Dedifferentiated amniotic fluid mesenchymal stem cell (primary cell): ENCODE data around the gene ATXN1.
"Not testable (repeated sequence)": the region's sequence is repeated elsewhere in the genome, so short reads cannot be mapped to it uniquely, and the experiment has no call there.

Source experiments
- DNase-seq: peaks from one replicate; pipeline ENCODE4 v3.0.0-alpha.2; 2016; ENCODE audit errors: extremely low spot score

ATXN1 gene

DNA sequence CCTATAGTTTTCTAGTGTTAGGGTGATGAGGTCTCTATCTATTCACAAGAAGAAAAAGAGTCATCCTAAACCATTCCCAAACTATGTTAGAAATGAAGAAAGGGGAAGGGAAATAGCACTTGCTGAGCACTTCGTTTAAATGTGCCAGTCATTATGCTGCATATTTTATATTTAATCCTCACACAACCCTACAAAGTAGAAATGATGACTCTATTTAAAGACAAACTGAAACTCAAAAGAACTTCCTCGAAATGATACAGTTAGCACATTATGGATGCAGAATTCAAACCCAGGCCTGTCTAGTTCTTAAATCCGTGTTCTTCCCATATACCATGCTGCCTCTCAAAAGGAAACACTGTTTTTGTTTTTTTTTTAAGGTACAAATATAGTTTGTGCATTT is 348.3 kb downstream of the ATXN1 start:
- no peak for DNase-seq

DNA sequence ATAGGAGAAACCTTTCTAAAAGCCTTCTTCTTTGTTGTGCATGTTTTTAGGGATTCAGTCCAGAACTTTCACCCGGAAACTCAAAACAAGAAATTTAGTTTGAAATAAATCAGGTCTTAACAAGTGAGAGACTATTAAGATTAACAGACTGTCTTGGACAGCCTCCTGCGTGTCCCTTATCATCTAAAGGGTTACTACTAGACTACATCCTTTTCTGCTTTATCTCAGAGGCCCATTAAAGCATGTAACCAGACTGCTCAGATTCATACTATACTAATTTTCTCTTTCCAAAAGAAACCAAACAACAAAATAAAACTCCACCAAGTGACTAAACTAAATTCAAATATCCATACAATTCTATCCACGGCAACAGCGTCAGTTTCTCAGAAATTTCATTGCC is 349.1 kb downstream of the ATXN1 start:
- DNase-seq, result no peak

DNA sequence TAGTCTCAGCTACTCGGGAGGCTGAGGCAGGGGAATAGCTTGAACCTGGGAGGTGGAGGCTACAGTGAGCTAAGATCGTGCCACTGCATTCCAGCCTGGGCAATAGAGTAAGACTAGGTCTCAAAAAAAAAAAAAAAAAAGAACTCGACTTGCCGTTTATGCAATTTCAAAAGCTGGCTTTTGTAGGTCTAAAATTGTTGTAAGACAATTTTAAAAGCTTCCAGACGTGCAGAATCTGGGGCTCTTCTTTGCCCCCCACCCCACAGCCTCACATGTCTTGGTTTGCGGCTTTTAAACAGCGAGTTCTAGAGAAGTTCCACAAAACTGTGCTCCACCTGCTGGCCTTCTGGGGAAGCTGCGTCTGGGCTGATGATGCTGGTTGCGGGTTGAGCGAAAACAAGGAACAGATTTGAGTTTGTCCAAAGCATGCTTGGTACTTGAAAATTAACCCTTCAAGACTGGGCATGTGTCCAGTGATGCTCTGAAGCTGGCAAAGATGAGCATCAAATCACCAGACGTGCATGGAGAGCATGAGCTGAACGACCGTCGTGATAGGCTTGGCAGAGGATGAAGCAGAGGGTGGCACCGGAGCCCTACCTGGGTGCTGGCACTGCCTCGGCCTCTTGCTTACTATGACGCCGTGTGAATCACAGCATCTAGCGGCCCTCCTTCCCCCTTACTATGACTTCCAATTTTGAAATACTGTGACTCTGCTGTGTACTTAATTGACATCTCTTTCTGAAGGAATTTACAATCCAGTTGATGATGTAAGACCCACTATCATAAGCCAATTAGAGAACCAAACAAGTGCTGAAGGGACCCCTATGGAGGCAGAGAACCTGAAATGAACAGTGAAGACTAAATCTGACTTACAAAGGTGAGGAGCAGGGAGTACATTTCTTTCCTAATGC is 351.5 kb downstream of the ATXN1 start:
- DNase-seq, result peak; percentile 57

DNA sequence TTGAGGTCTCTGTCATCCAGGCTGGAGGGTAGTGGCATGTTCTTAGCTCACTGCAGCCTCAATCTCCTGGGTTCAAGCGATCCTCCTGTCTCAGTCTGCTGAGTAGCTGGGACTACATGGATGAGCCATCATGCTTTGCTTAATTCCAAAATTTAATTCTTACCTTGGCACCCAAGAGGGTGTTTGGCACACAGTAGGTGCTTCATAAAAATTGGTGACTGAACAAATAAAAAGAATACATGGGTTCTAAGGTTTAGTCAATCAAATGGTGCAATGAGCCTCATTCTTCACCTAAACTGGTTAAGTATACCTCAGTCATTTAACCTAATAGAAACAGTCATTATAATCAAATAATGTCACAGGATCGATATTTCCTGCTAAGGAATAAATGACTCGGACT is 352.5 kb downstream of the ATXN1 start:
- DNase-seq, result no peak

DNA sequence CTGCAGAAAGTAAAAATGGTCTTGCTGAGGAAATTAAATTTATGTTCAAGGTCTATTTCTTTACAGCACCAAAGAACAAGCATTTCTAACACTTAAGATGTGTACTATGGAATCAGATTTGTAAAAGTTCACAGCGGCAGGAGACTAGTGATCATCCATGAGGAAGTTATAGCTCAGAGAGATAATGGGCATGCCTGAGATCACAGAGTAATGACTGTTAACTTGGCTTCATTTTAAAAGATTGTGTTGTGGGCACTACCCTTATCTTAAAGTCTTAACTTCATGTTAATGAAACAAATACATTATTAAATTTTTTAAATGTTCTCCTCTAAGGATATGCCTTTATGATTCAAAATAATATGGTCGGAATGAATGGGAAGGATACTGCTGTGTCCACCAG is 354.3 kb downstream of the ATXN1 start:
- DNase-seq, result no peak

DNA sequence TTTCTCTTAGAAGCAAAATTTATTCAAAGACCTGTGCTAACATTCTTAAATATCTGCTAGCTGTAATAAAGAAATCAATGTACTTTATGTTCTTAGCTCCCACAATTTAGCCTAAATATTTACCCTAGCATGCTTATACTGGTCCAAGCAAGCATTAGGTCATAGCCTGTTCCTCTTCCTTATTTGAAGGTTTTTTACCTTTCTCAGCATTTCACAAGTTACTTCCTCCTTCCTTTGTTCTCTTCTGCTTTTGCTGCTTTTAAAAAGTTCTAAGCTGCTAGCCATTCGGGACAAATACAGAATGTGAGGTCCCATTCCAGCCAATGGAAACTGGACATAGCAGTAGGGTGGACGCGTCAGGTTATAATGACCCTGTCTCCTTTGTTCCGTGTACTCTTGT is 354.7 kb downstream of the ATXN1 start:
- DNase-seq, result not testable (repeated sequence)

DNA sequence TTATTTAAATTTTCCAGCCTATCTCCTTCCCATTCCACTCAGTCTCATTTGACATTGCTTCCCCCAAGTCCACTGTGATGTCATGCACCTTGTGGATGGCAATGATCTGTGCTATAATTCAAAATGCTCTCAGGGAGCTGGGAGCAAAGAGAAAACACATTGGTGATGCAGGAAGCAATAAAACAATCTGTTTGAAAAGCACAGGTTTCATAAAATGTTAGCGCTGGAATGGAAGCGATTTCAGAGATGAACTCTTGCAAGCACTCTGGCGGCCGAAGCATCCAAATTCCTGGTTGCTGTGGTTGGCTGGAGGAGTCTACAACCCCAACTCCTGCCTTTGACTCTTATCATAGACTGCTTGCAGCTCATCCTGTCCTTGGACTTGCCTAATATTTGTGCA is 355.9 kb downstream of the ATXN1 start:
- DNase-seq, result no peak

DNA sequence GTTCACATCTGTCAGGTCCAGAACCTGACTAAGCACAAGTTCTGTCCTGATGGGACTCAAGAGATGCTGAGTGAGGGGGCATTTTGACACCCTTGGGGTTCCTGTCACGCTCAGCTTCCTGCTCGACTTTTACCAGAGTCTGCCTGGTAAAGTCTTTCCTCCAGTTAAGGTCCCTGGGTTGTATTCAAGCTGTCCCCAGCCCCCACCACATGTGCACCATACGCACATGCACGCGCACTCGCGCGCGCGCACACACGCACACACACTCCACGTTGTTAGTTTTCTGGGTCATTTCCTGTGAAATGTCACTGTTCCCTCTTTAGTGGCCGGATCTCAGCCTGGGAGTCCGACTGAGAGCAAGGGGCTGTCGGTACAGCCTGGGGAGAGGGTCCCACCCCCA is 356.8 kb downstream of the ATXN1 start:
- no peak for DNase-seq

DNA sequence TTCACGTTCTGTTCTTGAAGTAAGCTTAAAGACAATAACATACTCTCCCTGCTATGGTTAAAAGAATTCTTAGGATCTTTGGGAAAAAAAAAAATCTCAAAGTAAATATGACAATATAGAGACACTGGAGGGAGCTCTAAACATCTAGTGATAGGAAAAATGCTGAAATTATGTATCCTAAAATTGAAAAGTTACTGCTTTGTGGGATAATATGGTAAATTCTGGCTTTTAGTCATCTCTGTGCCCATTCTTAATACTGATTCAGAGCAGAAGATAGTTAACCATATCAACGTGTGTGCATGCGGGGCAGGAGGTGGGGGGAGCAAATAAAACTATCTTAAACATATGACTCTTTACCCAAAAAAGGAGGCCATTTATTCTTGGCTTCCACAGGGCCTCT is 357.4 kb downstream of the ATXN1 start:
- no peak for DNase-seq

DNA sequence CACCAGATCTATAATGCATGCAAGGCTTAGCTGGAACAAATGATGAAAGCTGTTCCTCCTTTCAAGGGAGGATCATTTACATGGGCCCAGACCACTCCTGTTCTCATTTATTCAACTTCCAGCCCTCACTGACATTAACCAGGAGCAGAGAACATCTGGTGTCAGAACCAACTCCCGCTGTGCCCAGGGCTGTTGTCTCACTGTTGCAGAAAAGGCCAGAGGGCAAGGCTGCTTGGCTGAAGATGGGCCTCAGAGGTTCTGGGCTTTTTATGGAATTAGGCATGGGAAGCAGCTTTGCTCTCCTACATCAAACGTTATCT is 358.7 kb downstream of the ATXN1 start:
- DNase-seq, result peak; percentile 35

DNA sequence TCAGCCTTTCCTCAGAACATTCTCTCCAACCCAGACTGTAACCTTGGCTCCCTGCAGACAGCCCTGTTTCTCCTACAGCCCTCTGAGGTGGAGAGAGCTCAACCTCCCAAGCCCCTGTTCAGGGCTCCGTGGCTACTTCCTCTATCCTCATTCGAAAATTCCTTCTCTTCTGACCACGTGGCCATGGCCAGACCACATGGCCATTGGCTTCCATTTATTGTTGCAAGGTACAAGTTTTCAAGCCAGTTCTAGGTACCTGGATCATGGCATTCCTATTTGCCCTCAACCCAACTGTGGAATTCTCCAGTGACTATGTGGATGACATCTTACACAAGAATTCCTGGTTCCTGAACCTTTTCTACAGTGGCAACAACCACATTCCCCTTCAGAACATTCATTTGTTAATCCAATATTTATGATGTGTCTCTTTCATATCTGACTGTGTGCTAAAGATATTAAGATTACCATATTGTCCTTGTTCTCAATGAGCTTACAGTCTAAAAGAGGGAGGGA is 361.0 kb downstream of the ATXN1 start:
- DNase-seq, result no peak

DNA sequence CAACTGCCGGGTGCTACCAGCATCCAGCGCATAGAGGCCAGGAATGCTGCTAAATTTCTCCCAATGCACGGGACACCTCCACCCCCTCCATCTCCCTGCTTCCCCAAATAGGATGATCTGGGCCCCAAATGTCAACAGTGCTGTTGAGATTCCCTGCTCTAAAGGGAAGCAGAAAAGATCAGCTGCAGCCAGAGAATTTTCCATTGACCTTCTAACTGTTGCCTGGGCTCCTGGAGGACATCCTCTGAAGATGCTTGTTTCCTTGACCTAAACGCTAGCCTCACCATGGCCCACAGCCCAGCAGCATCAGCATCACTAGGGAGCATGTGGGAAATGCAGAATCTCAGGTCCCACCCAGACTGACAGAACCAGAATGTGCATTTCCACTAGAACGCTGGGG is 361.6 kb downstream of the ATXN1 start:
- DNase-seq, result no peak

DNA sequence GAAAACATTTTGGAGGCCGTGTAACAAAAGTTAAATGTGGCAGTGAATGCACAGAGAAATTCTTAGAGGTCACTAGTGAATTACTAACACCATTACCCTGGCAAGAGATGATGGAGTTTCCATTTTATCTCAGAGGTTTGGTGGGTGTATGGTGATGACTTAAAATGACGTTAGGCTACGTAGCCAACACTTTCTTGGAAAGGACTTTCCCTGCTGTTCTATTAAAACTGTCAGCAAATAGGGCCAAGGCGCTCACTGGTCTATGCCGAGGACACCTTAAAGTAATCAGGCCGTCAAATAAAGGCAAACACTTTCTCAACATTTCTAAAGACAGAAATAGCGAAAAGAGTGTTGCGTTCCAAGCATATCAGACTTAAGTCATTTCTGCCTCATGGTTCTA is 362.1 kb downstream of the ATXN1 start:
- DNase-seq, result no peak

DNA sequence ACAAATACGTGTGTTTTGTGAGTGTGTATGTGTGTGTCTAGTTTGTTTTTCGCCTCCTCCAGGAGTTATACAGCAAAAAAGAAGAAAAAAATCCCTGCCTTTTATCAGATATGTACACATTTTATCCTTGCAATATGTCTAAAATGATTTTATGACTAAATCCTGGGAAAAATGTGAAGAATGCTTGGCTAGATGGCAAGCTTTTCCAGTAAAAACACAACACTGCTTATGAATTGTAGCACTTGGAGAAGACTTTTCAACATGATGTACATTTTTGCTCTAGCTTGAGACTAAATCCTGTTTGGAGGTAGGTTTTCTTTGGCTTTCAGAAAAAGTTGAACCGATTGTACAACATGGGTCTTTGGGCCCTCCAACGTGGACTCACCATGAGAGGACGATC is 362.7 kb downstream of the ATXN1 start:
- peak; percentile 82 for DNase-seq

DNA sequence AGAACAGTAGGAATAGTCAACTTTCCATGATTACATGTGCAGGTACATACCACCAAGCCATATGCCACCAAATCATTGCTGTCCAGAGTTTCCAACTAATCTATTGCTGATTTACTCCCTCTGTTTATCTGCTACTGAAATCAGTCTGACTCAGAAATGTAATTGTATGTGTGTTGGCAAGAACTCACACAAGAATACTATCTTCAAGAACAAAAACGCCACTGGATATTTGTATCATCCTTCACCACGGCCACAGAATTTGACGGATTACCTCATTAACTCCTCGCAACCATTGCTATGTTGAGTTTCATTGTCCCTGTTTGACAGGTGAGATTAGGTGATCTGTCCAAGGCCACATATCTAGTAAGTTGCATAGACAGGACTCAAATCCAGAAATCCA is 363.6 kb downstream of the ATXN1 start:
- no peak for DNase-seq

DNA sequence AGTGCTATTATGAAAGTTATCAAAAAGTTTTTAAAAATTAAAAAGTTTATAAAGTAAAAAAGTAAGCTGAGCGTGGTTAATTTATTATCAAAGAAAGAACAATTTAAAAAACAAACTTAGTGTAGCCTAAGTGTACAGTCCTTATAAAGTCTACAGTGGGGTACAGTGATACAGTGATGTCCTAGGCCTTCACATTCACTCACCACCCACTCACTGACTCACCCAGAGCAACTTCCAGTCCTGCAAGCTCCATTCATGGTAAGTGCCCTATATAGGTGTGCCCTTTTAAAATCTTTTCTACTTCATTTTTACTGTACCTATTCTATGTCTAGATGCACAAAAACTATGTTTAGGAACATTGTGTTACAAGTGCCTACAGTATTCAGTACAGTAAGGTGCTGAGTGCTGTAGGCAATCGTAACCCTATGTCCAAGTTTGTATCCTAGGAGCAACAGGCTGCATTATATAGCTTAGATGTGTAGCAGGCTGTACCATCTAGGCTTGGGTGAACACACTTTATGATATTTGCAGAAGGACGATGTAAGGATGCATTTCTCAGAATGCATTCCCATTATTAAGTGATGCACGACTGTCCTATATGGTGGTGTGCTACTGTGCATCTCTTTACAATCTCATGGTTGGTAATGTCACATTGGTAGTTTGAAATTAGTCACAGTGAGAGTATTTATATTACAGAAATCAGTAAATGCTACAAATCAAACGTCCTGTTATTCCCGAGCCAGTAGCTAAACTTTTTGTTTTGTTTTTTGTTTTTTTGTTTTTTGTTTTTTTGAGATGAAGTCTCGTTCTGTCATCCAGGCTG is 364.6 kb downstream of the ATXN1 start:
- DNase-seq, result no peak

DNA sequence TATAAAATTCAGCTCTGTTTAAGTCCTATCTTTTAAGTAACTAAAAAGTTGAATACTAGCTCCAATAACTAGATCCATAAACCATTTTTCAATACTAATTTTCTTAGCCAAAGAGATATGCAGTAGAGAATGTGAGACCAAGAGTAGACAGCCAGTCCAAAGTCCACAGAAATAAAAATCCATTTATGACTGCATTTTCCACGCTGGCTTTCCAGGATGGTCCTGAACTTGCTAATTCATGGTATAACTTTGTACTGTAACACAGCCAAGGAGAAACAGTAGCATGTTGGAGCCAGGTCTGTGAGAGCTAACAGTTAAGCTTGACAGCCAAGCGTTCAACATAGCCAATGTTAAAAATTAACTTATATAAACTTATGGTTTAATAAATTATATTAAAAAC is 366.6 kb downstream of the ATXN1 start:
- DNase-seq, result no peak

DNA sequence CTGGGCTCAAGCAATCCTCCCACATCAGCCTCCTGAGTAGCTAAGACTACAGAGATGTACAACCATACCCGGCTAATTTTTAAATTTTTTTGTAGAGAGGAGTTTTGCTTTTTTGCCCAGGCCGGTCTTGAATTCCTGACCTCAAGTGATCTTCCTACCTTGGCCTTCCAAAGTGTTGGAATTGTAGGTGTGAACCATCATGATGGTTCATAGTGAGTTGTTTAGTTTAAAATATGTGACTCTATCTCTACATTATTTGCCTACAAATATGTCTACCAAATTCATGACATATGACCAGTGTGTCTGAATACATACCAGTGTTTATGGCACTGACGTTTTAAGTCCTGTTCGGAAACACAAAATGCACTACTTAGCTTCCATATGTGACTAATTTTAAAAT is 367.9 kb downstream of the ATXN1 start:
- no peak for DNase-seq

DNA sequence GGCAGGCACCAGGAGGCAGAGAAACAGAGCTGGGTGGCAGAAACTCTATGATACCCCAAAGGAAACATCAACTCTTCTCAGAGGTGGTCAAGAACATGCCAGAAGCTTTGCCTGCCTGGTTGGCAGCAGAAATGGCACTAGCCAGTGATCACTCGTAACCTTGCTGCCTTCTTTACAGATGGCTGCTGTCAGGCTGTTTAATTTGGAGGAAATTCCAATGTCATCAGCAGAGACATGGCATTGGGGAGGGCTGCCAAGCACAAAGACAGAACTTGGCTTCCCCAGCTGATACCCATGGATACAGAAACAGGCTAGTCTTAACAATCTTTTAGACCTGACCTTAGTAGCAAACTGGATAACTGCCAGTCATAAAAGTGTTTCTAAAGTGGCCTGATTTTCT is 369.2 kb downstream of the ATXN1 start:
- DNase-seq, result no peak

DNA sequence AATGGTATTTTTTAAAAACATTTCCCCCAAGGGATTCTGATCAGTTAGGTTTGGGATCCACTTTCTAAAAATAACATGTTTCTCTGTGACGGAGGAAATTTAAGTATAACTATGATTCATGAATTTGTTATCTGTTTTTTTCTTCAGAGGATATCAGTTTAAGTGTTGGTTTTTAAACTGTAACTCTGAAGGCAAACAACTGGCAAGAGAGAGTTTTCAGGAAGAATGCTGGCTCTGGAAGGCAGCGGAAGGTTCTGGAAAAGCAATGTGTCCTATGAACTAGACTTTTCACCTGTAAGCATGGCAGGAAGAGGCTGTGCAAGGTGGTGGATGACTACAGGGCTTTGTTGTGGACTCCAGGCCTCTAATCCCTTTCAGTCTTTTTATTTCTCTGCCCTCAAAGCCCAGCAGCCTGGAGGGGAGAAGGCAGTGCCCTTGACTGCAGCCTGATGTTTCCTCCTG is 369.8 kb downstream of the ATXN1 start:
- peak; percentile 31 for DNase-seq

DNA sequence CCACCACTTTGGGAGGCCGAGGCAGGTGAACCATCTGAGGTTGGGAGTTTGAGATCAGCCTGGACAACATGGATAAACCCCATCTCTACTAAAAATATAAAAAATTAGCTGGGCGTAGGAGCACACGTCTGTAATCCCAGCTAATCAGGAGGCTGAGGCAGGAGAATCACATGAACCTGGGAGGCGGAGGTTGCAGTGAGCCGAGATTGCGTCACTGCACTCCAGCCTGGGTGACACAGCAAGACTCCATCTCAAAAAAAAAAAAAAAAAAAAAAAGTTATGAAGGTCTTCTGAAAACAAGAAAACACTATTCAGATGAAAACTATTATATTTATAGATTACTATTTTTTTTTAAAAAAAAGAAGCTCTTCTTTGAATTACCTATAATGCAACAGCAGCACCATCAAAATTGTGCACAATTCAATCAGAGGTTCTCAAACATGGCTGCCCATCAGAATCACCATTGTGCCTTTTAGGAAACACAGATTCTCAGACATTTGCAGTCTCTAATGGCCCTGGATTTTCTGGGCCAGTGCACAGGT is 370.3 kb downstream of the ATXN1 start:
- DNase-seq, result not testable (repeated sequence)

DNA sequence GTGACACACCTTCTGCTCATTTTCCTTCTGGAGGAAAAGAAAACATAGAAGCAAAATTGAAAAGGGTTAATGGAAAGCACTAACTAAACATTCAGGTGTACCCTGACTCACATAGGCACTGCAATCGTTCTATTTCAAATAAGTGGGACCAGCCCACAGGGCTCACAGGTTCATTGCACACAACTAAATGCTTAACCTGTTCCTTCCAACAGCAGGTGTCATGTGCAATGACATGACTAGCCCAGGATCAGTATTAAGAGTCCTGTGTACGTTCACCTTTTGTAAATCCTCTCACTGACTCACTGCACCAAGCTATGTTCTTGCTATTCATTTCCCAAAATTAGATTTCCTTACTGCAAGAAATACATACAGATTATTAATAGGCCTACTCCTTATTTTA is 371.6 kb downstream of the ATXN1 start:
- DNase-seq, result no peak

DNA sequence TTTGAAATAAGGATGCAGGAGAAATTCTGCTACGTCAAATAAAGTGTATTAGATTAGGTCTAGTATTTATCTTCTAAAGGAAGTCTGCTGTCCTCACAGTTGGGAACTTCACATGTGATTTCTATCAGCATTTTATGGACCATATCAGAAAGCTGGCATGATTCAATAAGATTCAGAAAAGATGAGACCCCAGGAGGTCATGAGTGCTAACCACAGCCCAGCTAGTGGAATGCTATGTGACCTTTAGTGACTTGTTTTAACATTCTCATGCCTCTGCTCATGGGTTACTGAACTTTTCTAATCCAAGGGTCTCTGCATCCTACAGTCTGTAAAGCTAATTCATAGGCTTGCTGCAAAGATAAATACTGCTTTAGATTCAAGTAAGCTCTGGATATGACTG is 372.8 kb downstream of the ATXN1 start:
- DNase-seq, result no peak
